Coronary artery (tissue), 2 donors: ENCODE measurements around the gene S100A10.

Source experiments
- DNase-seq: peaks from one replicate; pipeline ENCODE4 v3.0.0-alpha.2; 2017; ENCODE audit warnings: low spot score
- H3K27ac ChIP-seq, 2 donors: fragments of 200-600 bp; sonication (generic); one replicate each; pipeline ENCODE4 v1.5.1; 2016 to 2019
- H3K4me3 ChIP-seq: fragments of 200-600 bp; sonication (generic); 2 replicates; pipeline ENCODE4 v1.5.1; 2016; ENCODE audit warnings: mild to moderate bottlenecking, moderate library complexity
- TF ChIP-seq, protein P1 (sequence below): fragments of 200-600 bp; sonication (generic); IDR thresholded peaks from one replicate; pipeline ENCODE4 v1.5.1; 2019; ENCODE audit warnings: antibody characterized with exemption

The S100A10 gene

DNA sequence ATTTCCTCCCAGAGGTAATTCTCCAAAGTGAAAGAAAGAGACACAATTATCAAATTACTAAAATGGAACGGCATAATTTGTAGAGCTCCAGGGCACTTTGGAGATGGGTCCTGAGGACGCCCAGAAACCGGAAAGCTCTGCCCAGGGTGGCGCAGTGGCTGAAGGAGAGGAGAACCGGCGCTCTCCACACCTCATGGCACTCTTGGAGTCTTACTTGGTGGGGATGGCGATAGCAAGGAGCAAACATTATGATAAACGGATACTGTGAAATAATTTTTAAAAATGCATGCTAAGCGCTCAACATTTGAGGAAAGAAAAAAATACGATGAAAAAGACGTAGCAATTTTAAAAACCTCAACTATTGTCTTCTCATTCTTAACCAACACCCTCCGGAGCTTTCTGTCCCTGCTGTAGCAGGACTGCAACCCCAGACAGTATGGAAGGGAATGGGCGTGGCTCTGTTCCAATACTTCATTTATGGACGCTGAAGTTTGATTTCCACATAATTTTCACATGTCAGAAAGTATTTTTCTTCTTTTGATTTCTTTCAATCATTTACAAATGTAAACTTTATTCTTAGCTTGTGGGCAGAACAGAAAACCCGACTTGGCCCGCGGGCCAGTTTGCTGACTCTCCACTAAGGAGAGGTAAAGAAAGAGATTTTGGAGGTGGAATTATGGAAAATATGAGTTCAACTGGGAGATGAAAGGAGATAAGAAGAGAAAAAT, 42.0 kb upstream of the S100A10 start:
- no peak for DNase-seq
- peak overlapping the region; percentile 85 for H3K4me3 ChIP-seq
- H3K27ac ChIP-seq = peak overlapping the region; percentile 87 to 95
- TF ChIP-seq, protein P1, sequence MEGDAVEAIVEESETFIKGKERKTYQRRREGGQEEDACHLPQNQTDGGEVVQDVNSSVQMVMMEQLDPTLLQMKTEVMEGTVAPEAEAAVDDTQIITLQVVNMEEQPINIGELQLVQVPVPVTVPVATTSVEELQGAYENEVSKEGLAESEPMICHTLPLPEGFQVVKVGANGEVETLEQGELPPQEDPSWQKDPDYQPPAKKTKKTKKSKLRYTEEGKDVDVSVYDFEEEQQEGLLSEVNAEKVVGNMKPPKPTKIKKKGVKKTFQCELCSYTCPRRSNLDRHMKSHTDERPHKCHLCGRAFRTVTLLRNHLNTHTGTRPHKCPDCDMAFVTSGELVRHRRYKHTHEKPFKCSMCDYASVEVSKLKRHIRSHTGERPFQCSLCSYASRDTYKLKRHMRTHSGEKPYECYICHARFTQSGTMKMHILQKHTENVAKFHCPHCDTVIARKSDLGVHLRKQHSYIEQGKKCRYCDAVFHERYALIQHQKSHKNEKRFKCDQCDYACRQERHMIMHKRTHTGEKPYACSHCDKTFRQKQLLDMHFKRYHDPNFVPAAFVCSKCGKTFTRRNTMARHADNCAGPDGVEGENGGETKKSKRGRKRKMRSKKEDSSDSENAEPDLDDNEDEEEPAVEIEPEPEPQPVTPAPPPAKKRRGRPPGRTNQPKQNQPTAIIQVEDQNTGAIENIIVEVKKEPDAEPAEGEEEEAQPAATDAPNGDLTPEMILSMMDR = no peak

DNA sequence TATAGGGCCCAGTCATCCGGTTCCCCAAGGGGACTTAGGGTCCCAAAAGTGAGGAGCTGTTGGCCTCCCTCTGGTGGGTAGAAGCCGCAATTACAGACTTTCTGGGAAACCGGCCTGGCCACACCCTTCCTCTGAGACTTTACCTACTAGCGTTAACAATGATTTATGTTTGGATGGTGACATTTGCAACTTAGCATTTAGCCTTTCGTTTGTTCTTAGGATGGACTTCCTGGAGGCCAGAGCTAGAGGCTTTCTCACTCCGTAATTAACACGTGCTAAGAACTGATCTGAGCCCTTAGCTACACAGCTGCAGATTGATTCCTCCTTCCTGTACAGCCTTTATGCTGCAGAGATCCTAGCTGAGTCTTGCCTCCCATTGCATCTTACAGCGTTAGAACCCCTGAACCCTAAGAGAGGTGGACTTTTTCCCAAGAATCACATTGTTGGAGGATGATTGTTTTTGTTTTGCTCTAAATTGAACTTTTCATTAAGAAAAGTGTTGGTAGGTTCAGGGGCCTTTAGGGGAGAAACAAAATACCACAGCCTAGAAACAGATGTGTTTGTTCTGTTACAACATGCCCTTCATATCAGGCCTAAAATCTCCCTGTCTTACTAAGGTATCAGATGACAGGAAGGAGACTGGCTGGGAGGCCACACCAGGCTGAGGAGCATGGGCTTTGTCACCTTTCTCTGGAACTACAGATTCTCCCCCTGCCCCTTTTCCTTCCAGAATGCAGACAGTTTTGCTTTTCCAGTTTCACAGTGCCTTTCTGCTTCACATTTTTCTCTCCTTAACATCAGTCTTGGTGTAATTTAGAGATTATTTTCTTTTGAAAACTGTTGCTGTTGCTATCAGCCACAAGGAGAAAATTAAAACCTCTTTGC, 41.2 kb upstream of the S100A10 start:
- no peak for DNase-seq
- TF ChIP-seq, protein P1 = peak; percentile 49
- Histone ChIP-seq H3K4me3 (peak overlapping the region; percentile 85), H3K27ac (peak overlapping the region; percentile 29 to 53)

DNA sequence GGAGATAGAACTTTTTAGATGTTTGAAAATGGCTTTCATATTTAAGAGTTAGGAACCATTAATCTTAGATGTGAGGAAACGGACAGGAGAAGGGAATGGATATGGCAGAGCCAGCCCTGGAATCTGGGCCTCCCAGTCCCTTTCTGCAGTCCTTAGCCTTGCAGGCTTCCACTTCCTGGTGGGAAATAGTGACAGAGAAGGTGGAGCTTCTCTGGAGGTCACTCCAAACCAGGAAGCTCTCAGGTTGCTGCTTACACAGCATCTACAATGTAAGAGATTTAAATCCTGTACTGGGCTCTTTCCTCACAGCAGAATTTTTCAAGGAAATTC, 40.6 kb upstream of the S100A10 start:
- TF ChIP-seq, protein P1 = no peak
- Histone ChIP-seq H3K4me3 (peak overlapping the region; percentile 85), H3K27ac (peak overlapping the region; percentile 29 to 53)
- no peak for DNase-seq

GRCh38 chr1:152029929-152030211, 36.2 kb upstream of the S100A10 start:
- H3K4me3 ChIP-seq = no peak overlapping the region
- H3K27ac ChIP-seq = no peak overlapping the region
- DNase-seq = no peak
- TF ChIP-seq, protein P1 = no peak

DNA sequence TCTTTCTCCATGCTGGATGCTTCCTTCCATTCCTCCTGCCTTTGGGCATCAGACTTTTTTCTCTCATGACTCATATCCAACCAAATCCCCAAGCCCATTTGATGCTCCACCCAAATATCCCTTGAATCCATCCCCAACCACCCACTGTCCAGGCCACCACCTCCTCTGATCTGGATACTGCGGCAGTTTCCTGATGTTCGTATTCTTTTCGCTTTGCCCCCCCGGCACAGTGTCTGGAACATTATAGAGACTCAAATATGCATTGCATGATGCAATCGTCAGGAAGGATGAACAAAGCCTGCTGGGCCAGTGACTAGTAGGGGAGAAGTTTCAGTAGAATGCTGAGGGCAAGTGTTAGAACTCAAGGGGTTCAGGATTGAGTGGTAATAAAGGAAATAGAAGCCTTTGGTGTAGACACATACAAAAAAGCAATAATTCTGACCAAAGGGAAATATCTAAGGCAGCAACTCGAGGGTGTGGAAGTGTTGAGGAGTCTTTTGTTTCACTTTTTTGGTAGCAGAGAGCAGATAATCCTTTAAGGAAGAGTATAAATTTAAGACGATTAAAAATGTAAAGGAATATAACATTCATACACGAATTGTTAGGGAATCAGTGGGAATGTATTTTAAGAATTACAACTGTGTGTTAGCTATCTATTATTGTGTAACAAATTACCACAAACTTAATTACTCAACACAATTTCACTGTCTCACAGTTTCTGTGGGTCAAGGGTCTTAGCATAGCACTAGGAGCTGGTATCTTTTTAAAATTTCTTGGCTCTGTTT, 35.7 kb upstream of the S100A10 start:
- no peak for DNase-seq
- H3K4me3 ChIP-seq = no peak overlapping the region
- H3K27ac ChIP-seq = no peak overlapping the region
- TF ChIP-seq, protein P1 = no peak

DNA sequence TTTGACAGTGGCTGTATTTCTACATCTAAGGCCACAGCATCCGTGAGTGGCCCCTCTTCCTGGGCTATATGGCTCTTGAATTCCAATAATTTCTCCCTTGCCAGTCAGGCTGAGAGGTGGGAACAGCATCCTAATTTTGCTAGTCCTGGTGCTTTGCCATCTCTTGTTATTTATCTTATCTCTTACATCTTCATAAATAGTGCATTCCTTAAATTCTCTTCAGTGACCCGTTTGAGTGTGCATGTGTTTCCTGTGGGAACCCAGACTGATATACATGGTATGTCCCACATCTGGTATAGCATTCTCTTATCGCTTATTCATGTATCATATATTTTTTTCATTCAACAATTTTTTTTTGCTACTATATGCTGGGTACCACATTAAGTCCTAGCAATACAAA, 33.2 kb upstream of the S100A10 start:
- TF ChIP-seq, protein P1 = no peak
- no peak overlapping the region for H3K27ac ChIP-seq
- no peak overlapping the region for H3K4me3 ChIP-seq
- no peak for DNase-seq
